Keratinocyte (primary cell): ENCODE measurements around the gene ZBTB20. TPM values are rescaled to one million over a fixed set of nuclear protein-coding genes. Genes with fewer than 3 reads are reported as not detected.

ENCODE experiments used
- DNase-seq: peaks from one replicate; pipeline ENCODE4 v3.0.0-alpha.2; 2011; ENCODE audit warnings: low read depth, missing footprints, low spot score
- FAIRE-seq: peaks from 2 replicates; lab custom pipeline; 2011; peaks lifted over from hg19 to GRCh38; lab: Jason Lieb, UNC
- H2AFZ ChIP-seq: 2 replicates; pipeline ENCODE4 v1.6.0; 2012; ENCODE audit warnings: low read length, control low read depth, inconsistent platforms; ENCODE audit not compliant: control insufficient read depth
- H3K27ac ChIP-seq: 2 replicates; pipeline ENCODE4 v1.5.1; 2011; ENCODE audit warnings: low read length; ENCODE audit not compliant: control insufficient read depth, insufficient read depth
- H3K27me3 ChIP-seq: 3 replicates; pipeline ENCODE4 v1.6.0; 2011; ENCODE audit warnings: low read length; ENCODE audit not compliant: control insufficient read depth, insufficient read depth; ENCODE audit errors: extremely low read depth
- H3K36me3 ChIP-seq, 2 experiments: 2 replicates in 1 of 2; 3 replicates in 1 of 2; pipeline ENCODE4 v1.5.1; 2011; ENCODE audit warnings: low read length in 2 of 2, mild to moderate bottlenecking in 1 of 2; ENCODE audit not compliant: control insufficient read depth in 2 of 2, insufficient read depth in 2 of 2; ENCODE audit errors: extremely low read depth in 1 of 2
- H3K4me1 ChIP-seq: 3 replicates; pipeline ENCODE4 v1.5.1; 2011; ENCODE audit warnings: low read length; ENCODE audit not compliant: control insufficient read depth, insufficient read depth; ENCODE audit errors: extremely low read depth
- H3K4me2 ChIP-seq: 3 replicates; pipeline ENCODE4 v1.6.0; 2011; ENCODE audit warnings: low read depth, low read length; ENCODE audit not compliant: control insufficient read depth, insufficient read depth; ENCODE audit errors: extremely low read depth
- H3K4me3 ChIP-seq, 3 experiments: fragments of 200-600 bp in 1 of 3; sonication (generic) in 1 of 3; 2 replicates in 2 of 3; 3 replicates in 1 of 3; pipeline ENCODE4 v1.5.1; 2011 to 2016; ENCODE audit warnings: low read length in 3 of 3, mild to moderate bottlenecking in 3 of 3, control low read depth in 2 of 3, inconsistent platforms in 1 of 3, low read depth in 1 of 3, mixed read lengths in 1 of 3, mixed run types in 1 of 3, moderate library complexity in 1 of 3; ENCODE audit not compliant: control insufficient read depth in 2 of 3, insufficient read depth in 2 of 3; ENCODE audit errors: extremely low read depth in 1 of 3
- H3K79me2 ChIP-seq: 2 replicates; pipeline ENCODE4 v1.6.0; 2012; ENCODE audit warnings: low read length; ENCODE audit not compliant: control insufficient read depth, insufficient read depth
- H3K9ac ChIP-seq: 3 replicates; pipeline ENCODE4 v1.6.0; 2011; ENCODE audit warnings: low read length; ENCODE audit not compliant: control insufficient read depth, insufficient read depth; ENCODE audit errors: extremely low read depth
- H3K9me1 ChIP-seq: 3 replicates; pipeline ENCODE4 v1.6.0; 2011; ENCODE audit warnings: low read length; ENCODE audit not compliant: control insufficient read depth, insufficient read depth; ENCODE audit errors: extremely low read depth
- H3K9me3 ChIP-seq: 2 replicates; pipeline ENCODE4 v1.5.1; 2012; ENCODE audit warnings: low read depth, low read length; ENCODE audit not compliant: control insufficient read depth
- H4K20me1 ChIP-seq: 3 replicates; pipeline ENCODE4 v1.6.0; 2011; ENCODE audit warnings: low read length; ENCODE audit not compliant: control insufficient read depth, insufficient read depth; ENCODE audit errors: extremely low read depth
- EZH2 ChIP-seq: IDR thresholded peaks from one replicate; pipeline ENCODE4 v1.6.1; 2012; ENCODE audit warnings: inconsistent platforms, mild to moderate bottlenecking, low read length, moderate library complexity
- dilution Hi-C: fragments of 300-500 bp; cut with MboI; formaldehyde crosslinking; loops from one replicate; pipeline ENCODE4 v1.7.0; 2020; ENCODE audit warnings: low sequenced_read_pairs; ENCODE audit not compliant: extremely low pct_ligation_motif_present
- polyA plus RNA-seq, 5 experiments: library from polyadenylated mRNA; depleted of rRNA in 3 of 5; stranded (reverse) in 3 of 5; stranded (forward) in 1 of 5; unstranded in 1 of 5; fragments of >200 nt; gene quantifications; 1 replicate in 1 of 5; 2 replicates in 3 of 5; 3 replicates in 1 of 5; pipeline versions ENCODE4 v1.2.1 to v1.2.3, GENCODE V29; 2011 to 2012; ENCODE audit warnings: missing spikeins in 2 of 5, low read depth in 1 of 5, low replicate concordance in 1 of 5
- TF ChIP-seq, protein P1 (sequence below), 3 experiments: IDR thresholded peaks in 1 of 3; conservative IDR thresholded peaks in 1 of 3; optimal IDR thresholded peaks in 1 of 3; 2 replicates in 2 of 3; 3 replicates in 1 of 3; pipeline versions ENCODE3 to v1.5.1; 2011; ENCODE audit warnings: low read length in 3 of 3, mild to moderate bottlenecking in 3 of 3, moderate library complexity in 2 of 3, control low read depth in 1 of 3, inconsistent platforms in 1 of 3; ENCODE audit not compliant: insufficient read depth in 2 of 3; ENCODE audit errors: extremely low read depth in 1 of 3

The ZBTB20 gene
- polyA plus RNA-seq, 1 donor (not counting 4 experiments of a cell fraction or from before 2014, with no cell fraction given) = 0.52 TPM

GRCh38 chr3:114499976-114500375 lies 647.1 kb downstream of the ZBTB20 start:
- FAIRE-seq = no peak
- Histone ChIP-seq H3K79me2 (no peaks in the 10 kb centered on the region), H3K4me1 (peaks cover 22% of the 10 kb centered on the region), H3K9me3 (no peaks in the 10 kb centered on the region), H3K27ac (no peak overlapping the region), H3K9me1 (no peaks in the 10 kb centered on the region), H4K20me1 (no peaks in the 10 kb centered on the region), H3K9ac (no peak overlapping the region), H3K4me2 (no peak overlapping the region), H3K36me3 (no peaks in the 10 kb centered on the region), H3K4me3 (no peak overlapping the region), H3K27me3 (no peaks in the 10 kb centered on the region), H2AFZ (no peak overlapping the region)
- DNase-seq = no peak
- dilution Hi-C loops = no loop called here
- no peak for TF ChIP-seq EZH2
- TF ChIP-seq, protein P1, sequence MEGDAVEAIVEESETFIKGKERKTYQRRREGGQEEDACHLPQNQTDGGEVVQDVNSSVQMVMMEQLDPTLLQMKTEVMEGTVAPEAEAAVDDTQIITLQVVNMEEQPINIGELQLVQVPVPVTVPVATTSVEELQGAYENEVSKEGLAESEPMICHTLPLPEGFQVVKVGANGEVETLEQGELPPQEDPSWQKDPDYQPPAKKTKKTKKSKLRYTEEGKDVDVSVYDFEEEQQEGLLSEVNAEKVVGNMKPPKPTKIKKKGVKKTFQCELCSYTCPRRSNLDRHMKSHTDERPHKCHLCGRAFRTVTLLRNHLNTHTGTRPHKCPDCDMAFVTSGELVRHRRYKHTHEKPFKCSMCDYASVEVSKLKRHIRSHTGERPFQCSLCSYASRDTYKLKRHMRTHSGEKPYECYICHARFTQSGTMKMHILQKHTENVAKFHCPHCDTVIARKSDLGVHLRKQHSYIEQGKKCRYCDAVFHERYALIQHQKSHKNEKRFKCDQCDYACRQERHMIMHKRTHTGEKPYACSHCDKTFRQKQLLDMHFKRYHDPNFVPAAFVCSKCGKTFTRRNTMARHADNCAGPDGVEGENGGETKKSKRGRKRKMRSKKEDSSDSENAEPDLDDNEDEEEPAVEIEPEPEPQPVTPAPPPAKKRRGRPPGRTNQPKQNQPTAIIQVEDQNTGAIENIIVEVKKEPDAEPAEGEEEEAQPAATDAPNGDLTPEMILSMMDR (optimal IDR thresholded peaks at IDR 0.05 in 1 of 3, IDR thresholded peaks at IDR 0.05 in 1 of 3, conservative IDR thresholded peaks at IDR 0.05 in 1 of 3; ENCODE audit: extremely low read depth in 1 of 3, insufficient read depth in 2 of 3, low read length in 3 of 3) = no peak

GRCh38 chr3:114498539-114499370 lies 648.3 kb downstream of the ZBTB20 start:
- Histone ChIP-seq H3K27me3 (no peaks in the 10 kb centered on the region), H3K27ac (peak overlapping the region; percentile 18), H3K9me3 (no peaks in the 10 kb centered on the region), H3K4me1 (peaks cover 21% of the 10 kb centered on the region), H3K79me2 (no peaks in the 10 kb centered on the region), H3K9me1 (no peaks in the 10 kb centered on the region), H2AFZ (no peak overlapping the region), H3K4me2 (peak overlapping the region; percentile 34), H3K9ac (no peak overlapping the region), H3K36me3 (no peaks in the 10 kb centered on the region), H3K4me3 (no peak overlapping the region), H4K20me1 (no peaks in the 10 kb centered on the region)
- dilution Hi-C loops = no loop called here
- TF ChIP-seq EZH2 = no peak
- TF ChIP-seq, protein P1 (optimal IDR thresholded peaks at IDR 0.05 in 1 of 3, IDR thresholded peaks at IDR 0.05 in 1 of 3, conservative IDR thresholded peaks at IDR 0.05 in 1 of 3; ENCODE audit: extremely low read depth in 1 of 3, insufficient read depth in 2 of 3, low read length in 3 of 3) = no peak
- DNase-seq (peak; percentile 25), FAIRE-seq (peak; percentile 81)
